ENCODE results near the gene CD2BP2. TPM values are rescaled to one million over a fixed set of nuclear protein-coding genes. Genes with fewer than 3 reads are reported as not detected.
A peak's percentile ranks its signal among the peaks of the same experiment; 100 is the strongest.

CD2BP2 gene
- total RNA-seq, 1 donor from 2014 or later: 69.0 TPM

GRCh38 chr16:30358990-30359870, 4.1 kb upstream of the CD2BP2 start:
- DNase-seq (ENCODE audit: low spot score): no peak

DNA sequence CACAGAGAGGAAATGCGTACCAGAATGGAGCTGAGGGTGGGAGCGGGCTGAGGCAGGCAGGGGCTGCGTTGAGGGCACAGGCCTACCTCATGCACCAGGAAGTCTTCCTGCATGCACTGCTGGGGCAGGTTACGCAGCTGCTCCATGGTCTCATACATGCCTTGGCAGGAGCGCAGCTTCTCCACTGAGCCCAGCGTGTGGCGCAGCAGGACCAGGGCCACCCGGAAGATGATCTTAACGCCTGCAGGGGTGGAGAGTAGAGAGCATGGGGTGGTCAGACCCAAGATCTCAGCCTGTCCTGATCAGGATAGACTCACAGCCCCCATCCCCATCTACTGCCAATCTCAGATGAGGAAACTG, 3.4 kb upstream of the CD2BP2 start:
- DNase-seq (ENCODE audit: low spot score): no peak

DNA sequence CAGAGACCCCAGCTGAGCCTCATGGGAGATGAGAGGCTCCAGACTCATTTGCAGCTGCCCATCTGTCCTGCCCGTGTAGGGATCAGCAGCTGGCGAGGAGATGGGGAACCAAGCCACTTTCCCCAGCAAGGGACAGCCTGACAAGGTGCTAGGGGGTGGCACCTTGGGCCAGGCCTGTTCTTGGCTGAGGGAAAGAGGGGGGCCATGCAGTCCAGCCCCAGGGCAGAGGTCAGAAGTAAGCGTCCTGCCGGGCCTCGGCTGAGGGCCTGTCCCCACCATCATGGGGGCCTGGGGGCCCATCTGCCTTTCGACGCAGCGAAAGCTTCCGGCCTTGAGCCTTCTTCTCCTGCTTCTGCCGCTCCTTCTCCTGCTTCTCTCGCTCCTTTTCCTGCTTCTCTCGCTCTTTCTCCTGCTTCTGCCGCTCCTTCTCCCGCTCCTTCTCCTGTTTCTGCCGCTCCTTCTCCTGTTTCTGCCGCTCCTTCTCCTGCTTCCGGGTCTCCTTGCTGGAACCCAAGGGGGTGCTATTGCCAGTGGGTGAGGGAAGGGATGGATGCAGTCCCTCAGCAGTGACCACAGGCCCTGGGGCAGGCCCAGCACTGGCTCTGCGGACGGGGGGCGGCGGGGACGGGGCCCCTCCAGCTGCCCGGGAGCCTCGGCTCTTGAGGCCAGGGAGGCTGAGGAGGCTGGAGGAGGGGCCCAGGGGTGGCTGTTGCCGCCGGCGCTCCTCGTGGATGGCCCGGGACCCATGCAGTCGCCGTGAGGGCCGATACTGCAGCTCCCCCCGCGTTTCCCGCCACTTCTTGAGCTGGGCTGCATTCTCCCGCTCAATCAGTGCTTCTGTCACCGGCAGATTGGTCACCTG, 2.8 kb upstream of the CD2BP2 start:
- DNase-seq (ENCODE audit: low spot score): no peak

DNA sequence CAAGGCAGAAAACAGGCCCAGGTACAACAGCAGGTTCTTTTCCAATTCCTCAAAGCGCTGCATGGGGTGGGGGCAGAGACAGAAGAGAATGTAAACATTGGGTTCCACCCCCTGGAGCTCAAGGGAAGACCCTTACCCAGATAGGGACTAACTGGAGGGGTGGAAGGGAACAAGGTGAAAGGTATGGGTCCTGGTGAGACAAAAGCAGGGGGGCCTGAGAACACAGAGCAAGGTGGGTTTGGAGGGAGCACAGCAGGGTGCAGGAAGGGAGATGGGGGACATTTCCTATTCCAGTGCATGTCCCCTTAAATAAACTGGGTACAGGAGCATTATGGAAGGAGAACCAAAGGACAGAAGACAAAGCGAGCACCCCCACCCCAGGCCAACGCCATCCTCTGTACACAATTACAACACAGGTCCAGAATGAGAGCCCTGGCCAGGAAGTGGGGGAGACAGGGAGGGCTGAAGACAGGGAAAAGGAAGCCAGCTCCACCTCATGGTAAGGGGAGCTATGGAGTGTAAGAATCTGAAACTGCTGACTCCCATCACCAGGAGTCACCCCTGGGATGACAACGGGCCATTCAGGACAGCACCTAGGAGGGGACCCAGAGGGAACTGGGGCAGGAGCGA, 2.1 kb upstream of the CD2BP2 start:
- DNase-seq (ENCODE audit: low spot score): no peak

DNA sequence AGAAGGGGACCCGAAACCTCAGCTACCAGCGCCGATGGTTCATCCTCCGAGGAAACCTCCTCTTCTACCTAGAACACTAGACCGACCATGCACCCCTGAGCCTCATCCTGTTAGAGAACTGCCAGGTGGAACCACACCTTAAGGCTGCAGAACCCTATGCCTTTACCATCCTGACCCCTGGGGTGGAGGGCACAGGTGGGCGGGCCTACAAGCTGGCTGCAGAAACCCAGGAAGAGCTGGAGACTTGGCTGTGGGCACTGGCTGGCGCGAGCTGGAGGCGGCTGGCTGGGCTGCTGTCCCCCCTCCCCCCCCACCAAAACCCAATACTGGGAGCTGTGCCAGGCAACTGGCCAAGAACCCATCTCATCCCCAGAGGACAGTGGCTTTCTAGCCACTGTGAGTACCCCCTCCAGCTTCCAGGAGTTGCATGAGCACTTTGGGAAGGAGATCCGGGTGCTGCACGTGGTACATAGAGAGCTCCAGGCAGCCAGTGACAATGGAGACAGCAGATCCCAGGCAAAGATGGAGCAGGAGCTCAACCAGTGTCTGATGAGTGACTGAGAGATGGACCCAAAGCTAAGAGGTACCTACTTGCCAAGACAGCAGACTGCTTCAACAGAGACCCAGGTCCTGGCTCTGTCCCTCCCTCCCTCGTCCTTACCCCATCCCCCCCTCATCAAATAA, 1.4 kb upstream of the CD2BP2 start:
- DNase-seq (ENCODE audit: low spot score): no peak

DNA sequence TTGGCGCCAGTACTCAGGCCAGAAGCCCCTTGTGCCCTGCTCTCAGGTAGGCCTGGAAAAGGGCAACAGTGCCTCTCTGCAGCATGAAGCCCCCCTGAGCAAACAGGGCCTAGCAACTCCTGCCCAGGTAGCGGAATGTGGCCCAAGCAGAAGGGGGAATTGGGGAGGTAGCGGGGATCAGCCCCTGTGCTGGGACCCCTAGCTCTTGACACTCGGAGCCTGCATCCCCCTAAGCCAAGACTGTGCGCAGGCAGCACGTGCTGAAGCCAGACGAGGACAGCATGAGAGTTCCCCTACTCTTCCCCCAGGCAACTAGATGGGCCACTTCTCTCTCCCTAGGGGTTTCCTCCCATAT, 823 bp upstream of the CD2BP2 start:
- no peak for DNase-seq (ENCODE audit: low spot score)

DNA sequence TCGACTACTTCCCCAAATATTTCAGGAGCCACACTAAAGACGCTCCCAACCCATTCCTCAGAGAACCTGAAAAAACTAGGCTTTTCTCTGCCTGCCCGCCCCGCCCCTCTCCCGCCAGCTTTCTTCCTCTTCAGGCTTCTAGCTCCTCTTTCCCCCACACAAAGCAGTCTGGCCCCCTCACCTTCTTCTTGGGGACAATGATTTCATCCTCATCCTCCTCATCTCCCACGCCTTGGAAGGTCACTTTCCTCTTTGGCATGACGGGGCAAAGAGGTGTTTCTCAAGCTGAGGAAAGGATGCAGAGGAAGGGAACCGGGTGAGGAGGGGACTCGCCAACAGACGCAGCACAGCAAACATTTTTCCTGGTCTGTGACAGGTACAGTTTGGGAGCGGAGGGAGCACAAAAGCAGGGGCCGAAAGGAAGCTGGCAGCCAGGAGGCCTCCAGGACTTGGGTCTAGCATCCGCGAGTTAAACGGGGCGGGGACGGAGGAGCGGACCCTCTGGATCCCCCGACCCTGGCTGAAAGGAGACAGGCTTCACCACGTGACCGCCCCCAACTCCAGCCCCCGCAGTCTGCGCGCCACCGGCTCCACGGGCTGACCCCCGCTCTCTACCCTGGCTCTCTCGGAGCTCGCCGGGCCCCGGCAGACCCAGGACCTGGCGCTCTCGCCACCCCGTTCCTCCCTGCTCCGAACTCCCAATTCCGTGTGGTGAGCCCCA, 525 bp downstream of the CD2BP2 start:
- no peak for DNase-seq (ENCODE audit: low spot score)

GRCh38 chr16:30353438-30354129, 1.5 kb downstream of the CD2BP2 start:
- no peak for DNase-seq (ENCODE audit: low spot score)

DNA sequence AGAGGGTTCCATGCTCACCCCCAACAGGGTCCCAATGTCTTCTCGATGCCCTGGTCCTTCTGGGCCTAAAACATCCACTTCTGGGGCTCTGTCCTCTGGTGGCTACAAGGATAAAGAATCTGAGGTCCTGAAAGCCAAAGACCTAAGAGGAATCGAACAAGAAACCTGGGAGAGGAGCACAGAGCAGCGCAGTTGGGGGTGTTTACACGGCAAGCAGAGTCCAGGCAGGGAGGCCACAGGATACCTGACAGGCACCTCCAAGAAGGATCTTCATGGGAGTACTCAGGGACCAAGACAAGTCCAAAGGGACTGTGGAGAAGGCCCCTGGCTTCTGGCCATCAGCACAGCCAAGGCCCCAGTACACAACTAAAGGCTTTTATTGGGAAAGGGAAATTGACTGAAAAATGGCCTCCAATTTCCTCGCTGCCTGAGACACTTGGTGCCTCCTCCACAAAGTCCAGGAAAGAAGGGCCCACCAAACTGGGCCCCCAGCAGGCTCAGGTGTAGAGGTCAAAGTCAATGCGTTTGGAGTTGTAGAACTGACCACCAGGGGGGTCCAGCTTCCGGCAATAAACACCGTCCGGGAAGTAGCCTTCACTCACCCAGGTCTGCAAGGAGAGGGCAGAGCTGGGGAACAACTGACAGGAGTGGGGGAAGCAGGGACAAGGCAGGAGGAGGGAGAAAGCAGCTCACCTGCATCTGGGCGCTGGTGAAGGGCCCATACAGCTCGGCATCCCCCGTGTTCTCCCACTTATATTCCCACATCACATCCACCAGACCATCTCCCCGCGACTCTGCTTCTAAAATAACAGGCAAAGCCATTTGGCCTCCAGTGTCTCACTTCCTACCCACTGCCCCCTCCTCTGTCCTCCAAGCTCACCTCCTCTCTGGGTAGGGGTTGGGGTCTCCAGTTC, 2.4 kb downstream of the CD2BP2 start:
- no peak for DNase-seq (ENCODE audit: low spot score)

- peak; percentile 85 for DNase-seq (ENCODE audit: low spot score)
Measured at GRCh38 chr16:30351586-30352419, 3.3 kb downstream of the CD2BP2 start.

GRCh38 chr16:30351001-30351441, 4.1 kb downstream of the CD2BP2 start:
- DNase-seq (ENCODE audit: low spot score): no peak

DNA sequence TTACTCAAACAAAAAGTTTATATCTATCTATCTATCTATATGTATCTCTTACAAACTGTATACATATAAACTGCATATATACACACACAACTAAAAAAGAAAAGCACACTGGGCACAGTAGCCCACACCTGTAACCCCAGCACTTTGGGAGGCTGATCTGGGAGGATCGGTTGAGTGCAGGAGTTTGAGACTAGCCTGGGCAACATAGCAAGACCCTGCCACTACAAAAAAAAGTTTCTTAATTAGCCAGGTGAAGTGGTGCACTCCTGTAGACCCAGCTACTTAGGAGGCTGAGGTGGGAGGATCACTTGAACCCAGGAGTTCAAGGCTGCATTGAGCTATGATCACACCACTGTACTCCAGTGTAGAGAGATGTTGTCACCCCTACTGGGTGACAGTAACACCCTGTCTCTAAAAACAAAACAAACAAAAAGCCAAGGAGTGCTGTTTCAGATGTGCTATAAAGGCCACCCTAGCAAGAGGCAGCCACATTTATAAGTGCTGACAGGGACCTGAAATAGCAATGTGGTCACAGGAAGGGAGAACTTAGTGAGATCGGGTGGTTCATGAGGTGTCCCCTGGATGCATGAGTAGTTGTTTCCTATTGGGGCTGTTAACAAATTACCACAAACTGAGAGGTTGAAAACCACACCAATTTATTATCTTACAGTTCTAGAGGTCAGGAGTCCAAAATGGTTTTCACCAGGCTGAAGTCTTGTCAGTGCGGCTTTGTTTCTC, 4.8 kb downstream of the CD2BP2 start:
- no peak for DNase-seq (ENCODE audit: low spot score)

GRCh38 chr16:30349675-30350074, 5.4 kb downstream of the CD2BP2 start:
- DNase-seq (ENCODE audit: low spot score): no peak

DNA sequence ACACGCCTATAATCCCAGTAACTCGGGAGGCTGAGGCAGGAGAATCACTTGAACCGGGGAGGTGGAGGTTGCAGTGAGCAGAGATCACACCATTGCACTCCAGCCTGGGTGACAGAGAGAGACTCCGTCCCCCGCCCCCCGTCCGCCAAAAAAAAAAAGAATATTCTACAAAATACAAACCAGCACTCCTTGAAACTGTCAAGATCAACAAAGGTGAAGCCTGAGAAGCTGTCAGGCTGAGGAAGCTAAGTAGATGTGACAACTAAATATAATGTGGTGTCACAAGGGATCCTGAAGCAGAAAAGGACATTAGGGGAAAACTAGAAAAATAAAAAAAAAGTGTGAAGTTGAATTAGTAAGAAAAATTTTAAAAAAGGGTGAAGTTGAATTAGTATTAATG, 6.2 kb downstream of the CD2BP2 start:
- no peak for DNase-seq (ENCODE audit: low spot score)

DNA sequence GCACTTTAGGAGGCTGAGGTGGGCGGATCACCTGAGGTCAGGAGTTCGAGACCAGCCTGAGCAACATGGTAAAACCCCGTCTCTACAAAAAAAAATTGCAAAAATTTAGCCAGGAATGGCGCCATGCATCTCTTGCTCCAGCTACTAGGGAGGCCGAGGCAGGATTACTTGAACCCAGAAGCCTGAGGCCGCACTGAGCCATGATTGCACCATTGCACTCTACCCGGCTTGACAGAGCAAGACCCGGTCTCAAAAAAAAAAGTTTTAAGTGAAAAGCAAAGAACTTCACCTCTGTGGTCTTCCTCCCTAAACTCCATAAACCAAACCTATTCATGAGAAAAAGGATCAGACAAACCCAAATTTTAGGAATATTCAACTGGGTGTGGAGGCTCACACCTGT, 7.0 kb downstream of the CD2BP2 start:
- no peak for DNase-seq (ENCODE audit: low spot score)

- DNase-seq (ENCODE audit: low spot score): no peak
Measured at GRCh38 chr16:30346286-30346685, 8.8 kb downstream of the CD2BP2 start.

DNA sequence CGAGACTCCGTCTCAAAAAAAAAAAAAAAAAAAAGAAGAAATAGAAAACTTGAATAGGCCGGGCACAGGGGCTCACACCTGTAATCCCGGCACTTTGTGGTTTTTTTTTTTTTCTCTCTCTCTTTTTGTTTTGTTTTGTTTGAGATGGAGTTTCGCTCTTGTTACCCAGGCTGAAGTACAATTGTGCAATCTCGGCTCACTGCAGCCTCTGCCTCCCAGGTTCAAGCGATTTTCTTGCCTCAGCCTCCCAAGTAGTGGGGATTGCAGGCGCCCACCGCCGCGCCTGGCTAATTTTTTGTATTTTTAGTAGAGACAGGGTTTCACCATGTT, 11.7 kb downstream of the CD2BP2 start:
- peak; percentile 34 for DNase-seq (ENCODE audit: low spot score)
